Keratinocyte (primary cell): ENCODE measurements around the gene PTPRU.

Experiments
- EZH2 ChIP-seq: IDR thresholded peaks from one replicate; pipeline ENCODE4 v1.6.1; 2012; ENCODE audit warnings: inconsistent platforms, mild to moderate bottlenecking, low read length, moderate library complexity
- TF ChIP-seq, protein P1 (sequence below), 3 experiments: IDR thresholded peaks in 1 of 3; conservative IDR thresholded peaks in 1 of 3; optimal IDR thresholded peaks in 1 of 3; 2 replicates in 2 of 3; 3 replicates in 1 of 3; pipeline versions ENCODE3 to v1.5.1; 2011; ENCODE audit warnings: low read length in 3 of 3, mild to moderate bottlenecking in 3 of 3, moderate library complexity in 2 of 3, control low read depth in 1 of 3, inconsistent platforms in 1 of 3; ENCODE audit not compliant: insufficient read depth in 2 of 3; ENCODE audit errors: extremely low read depth in 1 of 3

DNA sequence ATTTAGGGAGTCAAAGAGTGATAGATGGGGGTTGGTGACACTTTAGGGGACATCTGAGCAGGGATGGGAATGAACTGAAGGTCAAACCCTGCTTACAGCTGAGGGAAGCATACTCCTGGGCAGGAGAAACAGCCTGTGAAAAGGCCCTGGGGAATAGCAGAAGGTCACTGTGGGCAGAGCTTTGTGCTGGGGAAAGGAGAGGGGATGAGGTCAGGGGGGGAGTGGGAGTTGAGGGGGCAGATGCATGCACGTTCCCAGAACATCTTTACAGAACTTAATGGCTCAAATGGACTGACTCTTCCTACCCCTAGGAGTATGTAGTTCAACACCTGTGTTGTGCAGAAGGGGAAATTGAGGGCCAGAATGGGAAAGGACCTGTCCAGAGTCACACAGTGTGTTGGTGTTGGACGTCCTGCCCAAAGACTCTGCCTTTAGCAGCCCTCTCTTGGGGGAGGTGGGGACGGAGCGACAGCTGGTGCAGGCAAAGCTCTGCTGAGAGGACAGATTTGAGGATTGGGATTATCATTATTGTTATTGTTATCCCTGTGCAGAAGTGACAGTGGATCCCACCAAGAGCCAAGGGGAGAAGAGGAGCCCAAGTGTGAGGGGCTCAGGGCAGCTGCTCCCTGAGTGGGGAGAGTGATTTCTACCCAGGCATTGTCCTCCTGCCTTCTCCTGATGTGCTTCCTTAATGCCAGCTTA lies 116.5 kb downstream of the PTPRU start:
- TF ChIP-seq, protein P1, sequence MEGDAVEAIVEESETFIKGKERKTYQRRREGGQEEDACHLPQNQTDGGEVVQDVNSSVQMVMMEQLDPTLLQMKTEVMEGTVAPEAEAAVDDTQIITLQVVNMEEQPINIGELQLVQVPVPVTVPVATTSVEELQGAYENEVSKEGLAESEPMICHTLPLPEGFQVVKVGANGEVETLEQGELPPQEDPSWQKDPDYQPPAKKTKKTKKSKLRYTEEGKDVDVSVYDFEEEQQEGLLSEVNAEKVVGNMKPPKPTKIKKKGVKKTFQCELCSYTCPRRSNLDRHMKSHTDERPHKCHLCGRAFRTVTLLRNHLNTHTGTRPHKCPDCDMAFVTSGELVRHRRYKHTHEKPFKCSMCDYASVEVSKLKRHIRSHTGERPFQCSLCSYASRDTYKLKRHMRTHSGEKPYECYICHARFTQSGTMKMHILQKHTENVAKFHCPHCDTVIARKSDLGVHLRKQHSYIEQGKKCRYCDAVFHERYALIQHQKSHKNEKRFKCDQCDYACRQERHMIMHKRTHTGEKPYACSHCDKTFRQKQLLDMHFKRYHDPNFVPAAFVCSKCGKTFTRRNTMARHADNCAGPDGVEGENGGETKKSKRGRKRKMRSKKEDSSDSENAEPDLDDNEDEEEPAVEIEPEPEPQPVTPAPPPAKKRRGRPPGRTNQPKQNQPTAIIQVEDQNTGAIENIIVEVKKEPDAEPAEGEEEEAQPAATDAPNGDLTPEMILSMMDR (optimal IDR thresholded peaks at IDR 0.05 in 1 of 3, IDR thresholded peaks at IDR 0.05 in 1 of 3, conservative IDR thresholded peaks at IDR 0.05 in 1 of 3; ENCODE audit: extremely low read depth in 1 of 3, insufficient read depth in 2 of 3, low read length in 3 of 3), result no peak
- TF ChIP-seq EZH2, result no peak
